KOPT-K1 (cell line): ENCODE results near the gene MINDY4.
A peak's percentile ranks its signal among the peaks of the same experiment; 100 is the strongest.

Source experiments
- H3K27ac ChIP-seq: fragments of 200-600 bp; sonication (generic); 2 replicates; pipeline ENCODE4 v1.5.1; 2016; ENCODE audit warnings: antibody characterized with exemption, mild to moderate bottlenecking, low read depth, low read length; ENCODE audit not compliant: poor library complexity, severe bottlenecking
- H3K36me3 ChIP-seq: fragments of 200-600 bp; sonication (generic); 2 replicates; pipeline ENCODE4 v1.5.1; 2017; ENCODE audit warnings: antibody characterized with exemption, mild to moderate bottlenecking, low read length, moderate library complexity; ENCODE audit not compliant: insufficient read depth
- H3K9me3 ChIP-seq: fragments of 200-600 bp; sonication (generic); 2 replicates; pipeline ENCODE4 v1.5.1; 2017; ENCODE audit warnings: antibody characterized with exemption, low read length, mild to moderate bottlenecking; ENCODE audit not compliant: insufficient read depth, poor library complexity, severe bottlenecking

MINDY4 gene

DNA sequence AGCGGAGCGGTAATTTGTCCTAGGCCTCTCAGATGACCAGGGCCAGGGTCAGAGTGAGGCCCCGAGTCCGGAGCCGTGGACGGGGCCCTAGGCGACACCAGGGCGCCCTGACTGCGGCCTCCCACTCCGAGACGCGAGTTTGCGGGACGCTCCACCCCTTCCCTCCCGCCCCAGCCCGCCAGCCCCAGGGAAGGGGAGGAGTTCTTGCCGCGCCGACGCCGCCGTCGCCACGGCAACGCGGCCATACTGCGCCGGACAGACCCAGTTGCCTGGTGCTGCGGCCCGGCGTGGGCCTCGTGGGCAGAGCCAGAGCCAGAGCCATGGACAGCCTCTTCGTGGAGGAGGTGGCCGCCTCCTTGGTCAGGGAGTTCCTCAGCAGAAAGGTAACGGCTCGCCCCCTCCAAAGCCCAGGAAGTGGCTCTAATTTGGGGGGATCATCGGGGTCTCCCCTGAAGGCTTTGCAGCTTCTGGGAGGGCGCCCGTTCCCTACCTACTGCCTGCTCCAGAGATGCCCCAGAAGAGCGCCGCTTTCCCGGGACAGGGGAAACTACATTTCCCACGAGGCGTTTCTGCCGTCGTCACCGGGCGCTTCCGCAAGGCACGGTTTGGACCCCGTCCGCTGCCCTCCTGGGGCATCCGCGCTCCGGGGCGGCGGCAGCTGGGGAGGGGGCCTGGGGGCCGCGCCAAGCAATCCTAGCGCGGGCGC, at the start of gene MINDY4:
MINDY4 (plus strand) TSS at position 244 of the 706 bp plus-strand sequence; CDS start at position 321, 77 bp downstream.
- Histone ChIP-seq H3K27ac (peak within 1 kb of the TSS; percentile 57), H3K36me3 (no peaks in the 10 kb centered on the region), H3K9me3 (no peaks in the 10 kb centered on the region)

DNA sequence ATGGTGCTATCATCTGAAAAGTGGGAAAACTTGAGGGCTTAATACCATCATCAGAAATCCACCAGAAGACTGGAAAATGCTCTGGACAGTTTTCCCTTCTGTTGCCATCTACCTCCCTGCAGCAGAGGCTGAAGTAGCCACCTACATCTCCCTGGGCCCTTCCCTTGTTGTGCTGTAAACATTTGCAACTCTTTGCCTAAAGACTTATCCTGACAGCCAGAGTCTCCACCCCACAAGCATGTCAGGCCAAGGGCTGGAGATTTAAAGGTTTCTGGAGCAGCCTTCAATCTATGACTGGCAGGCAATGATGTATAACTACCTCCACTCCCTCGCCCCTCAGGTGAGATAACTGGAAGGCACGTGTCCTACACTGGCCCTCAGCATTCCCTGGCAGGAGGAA, 49.0 kb upstream of the MINDY4 start:
- H3K9me3 ChIP-seq, result peaks cover 34% of the 10 kb centered on the region
- H3K36me3 ChIP-seq, result no peaks in the 10 kb centered on the region
- H3K27ac ChIP-seq, result no peak overlapping the region

GRCh38 chr7:30722671-30723070, 48.5 kb upstream of the MINDY4 start:
- Histone ChIP-seq H3K36me3 (no peaks in the 10 kb centered on the region), H3K9me3 (peaks cover 29% of the 10 kb centered on the region), H3K27ac (no peak overlapping the region)

GRCh38 chr7:30723776-30724175, 47.4 kb upstream of the MINDY4 start:
- no peaks in the 10 kb centered on the region for H3K36me3 ChIP-seq
- no peak overlapping the region for H3K27ac ChIP-seq
- peaks cover 18% of the 10 kb centered on the region for H3K9me3 ChIP-seq

GRCh38 chr7:30726296-30727006, 44.8 kb upstream of the MINDY4 start:
- Histone ChIP-seq H3K36me3 (no peaks in the 10 kb centered on the region), H3K27ac (peak overlapping the region; percentile 73), H3K9me3 (no peaks in the 10 kb centered on the region)

DNA sequence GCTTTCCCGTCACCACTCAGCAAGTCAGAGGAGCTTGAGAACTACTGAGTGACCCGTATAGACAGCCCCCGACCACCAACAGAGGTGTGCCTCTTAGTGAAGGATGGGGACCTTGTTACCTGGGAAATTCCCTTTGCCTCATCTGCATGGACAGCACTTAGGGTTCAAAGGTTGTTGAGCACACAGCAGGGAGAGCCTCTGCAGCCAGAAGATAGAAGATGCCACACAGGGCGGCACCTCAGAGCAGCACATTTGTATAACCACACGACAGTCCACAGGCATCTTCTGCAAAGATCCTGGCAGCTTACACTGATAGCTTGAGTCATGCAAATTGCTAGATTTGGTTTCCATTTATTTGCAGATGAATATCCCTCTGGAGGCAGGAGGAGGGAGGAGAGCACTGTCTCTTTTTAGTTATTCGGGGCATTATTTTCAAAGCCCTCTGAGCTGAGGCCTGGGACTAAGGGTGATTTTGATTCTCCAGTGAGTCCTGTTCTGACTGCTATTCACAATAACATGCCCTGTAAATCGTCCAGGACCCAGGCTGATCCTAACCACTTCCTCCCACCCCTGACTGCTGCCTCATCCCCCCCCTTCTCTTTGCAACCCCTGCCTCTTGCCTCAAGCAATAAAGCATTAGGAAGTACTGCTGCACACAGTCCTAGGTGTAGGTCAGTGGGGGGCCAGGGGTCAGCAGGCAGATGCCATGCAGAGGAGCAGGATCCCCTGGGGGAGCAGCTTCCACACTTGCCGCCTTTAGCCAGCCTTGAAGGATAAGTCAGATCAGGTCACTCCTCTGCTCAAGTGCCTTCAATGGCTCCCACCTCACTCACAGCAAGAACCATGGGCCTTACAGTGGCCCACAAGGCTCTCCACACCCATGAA, 43.9 kb upstream of the MINDY4 start:
- Histone ChIP-seq H3K27ac (peak overlapping the region; percentile 73), H3K36me3 (no peaks in the 10 kb centered on the region), H3K9me3 (no peaks in the 10 kb centered on the region)

DNA sequence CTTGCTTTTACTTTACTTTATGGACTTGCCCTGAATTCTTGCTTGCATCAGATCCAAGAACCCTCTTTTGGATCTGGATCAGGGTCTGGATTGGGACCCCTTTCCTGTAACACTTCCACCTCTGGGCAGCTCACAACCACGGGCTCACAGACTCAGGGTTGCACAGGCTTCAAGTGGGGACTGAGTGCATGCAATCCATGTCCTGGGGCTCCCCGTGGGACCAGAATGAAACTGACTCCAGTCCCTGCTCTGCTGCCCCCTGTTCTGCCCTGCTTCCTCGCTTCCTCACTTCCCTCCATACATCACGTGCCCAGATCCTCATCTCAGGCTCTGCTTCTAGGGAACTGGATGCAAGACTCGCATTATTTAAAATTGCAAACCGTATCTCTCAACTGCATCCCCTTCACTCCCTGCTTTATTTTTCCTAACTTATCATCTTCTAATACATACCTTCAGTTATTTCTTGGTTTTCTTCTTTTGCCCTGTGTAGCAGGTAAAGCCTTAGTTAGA, 42.6 kb upstream of the MINDY4 start:
- Histone ChIP-seq H3K27ac (no peak overlapping the region), H3K9me3 (no peaks in the 10 kb centered on the region), H3K36me3 (no peaks in the 10 kb centered on the region)

DNA sequence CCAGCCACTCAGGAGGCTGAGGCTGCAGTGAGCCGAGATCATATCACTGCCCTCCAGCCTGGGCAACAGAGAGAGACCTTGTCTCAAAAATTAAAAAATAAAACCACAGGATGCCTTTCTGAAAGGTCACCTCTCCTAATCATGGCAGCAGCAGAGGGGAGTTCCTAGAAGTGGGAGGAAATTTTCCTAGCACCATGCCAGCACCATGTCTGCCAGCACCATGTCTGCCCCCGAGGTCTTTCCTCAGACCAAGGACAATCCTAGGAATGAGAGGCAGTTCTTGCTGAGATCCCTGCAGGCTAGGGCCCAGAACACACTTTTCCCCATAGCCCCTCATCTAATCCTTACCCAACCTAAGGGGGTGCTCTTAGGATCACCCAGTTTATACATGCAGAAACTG, 41.6 kb upstream of the MINDY4 start:
- Histone ChIP-seq H3K27ac (no peak overlapping the region), H3K9me3 (no peaks in the 10 kb centered on the region), H3K36me3 (no peaks in the 10 kb centered on the region)

DNA sequence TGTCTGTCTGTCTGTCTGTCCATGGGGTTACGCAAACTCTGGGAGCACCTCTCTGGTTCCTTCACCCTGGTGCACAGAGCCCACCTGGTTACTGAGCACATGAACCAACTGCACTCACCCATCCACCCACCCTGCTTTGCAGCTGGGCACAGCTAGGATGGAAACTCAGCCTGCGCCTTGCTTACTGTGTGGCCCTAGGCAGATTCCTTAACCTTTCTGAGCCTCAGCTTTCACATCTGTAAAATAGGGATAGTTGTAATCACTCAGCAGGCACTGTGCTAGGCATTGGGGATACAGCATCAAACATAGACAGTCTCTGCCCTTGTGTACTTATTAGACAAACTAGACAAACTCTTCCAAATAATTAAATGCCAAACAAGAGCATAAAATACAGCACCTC, 41.1 kb upstream of the MINDY4 start:
- Histone ChIP-seq H3K27ac (no peak overlapping the region), H3K9me3 (no peaks in the 10 kb centered on the region)

GRCh38 chr7:30730996-30731395, 40.2 kb upstream of the MINDY4 start:
- H3K36me3 ChIP-seq, result no peaks in the 10 kb centered on the region
- H3K27ac ChIP-seq, result no peak overlapping the region
- H3K9me3 ChIP-seq, result no peaks in the 10 kb centered on the region

More for the DNA sequence above, 41.1 kb upstream of the MINDY4 start:
- no peaks in the 10 kb centered on the region for H3K36me3 ChIP-seq

- H3K27ac ChIP-seq, result no peak overlapping the region
- no peaks in the 10 kb centered on the region for H3K9me3 ChIP-seq
These were observed 39.6 kb upstream of the MINDY4 start for GRCh38 chr7:30731581-30731980.

DNA sequence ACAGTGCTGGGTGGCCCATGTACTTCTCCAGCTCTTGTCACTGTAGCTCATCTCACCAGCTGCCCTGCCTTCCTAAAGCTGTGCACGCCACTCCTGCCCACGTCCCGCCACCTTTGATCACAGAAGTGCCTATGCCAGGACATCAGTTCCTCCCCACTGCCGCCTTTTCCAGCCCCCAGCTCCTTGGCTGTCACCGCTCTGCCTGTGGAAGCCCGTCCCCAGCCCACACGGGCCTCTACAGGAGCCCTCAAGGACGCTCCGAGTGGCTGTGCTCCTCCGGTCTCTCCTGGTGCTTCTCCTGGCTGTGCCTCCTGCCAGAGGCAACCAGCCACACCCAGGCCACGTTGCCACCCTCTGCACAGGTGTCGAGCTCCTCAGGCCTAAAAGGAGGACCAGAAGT, 38.6 kb upstream of the MINDY4 start:
- no peak overlapping the region for H3K27ac ChIP-seq
- no peaks in the 10 kb centered on the region for H3K9me3 ChIP-seq
- H3K36me3 ChIP-seq, result no peaks in the 10 kb centered on the region

More at GRCh38 chr7:30731581-30731980, 39.6 kb upstream of the MINDY4 start:
- H3K36me3 ChIP-seq, result no peaks in the 10 kb centered on the region

GRCh38 chr7:30733216-30733615, 38.0 kb upstream of the MINDY4 start:
- no peaks in the 10 kb centered on the region for H3K9me3 ChIP-seq
- H3K27ac ChIP-seq, result no peak overlapping the region
- H3K36me3 ChIP-seq, result no peaks in the 10 kb centered on the region

- H3K27ac ChIP-seq, result no peak overlapping the region
These were observed 37.5 kb upstream of the MINDY4 start for GRCh38 chr7:30733691-30734090.

DNA sequence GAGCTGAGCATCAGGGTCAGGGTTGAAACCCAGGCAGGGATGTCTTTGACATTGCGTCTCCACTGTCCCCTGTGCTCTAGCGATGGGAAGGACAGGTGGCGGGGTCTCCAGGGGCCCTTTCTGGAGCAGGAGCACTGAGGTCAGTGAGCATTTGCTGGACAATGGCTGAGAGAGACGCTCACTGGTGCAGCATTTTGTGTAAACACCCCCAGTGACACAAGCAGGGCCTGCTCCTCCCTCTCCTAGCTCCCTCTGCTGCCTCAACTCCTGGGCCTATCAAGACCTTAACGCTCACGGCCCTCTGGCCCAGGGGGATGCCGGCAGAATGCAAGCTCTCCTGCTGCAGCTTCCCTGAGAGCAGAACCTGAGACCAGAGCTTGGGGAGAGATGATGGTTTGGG, 36.7 kb upstream of the MINDY4 start:
- Histone ChIP-seq H3K27ac (no peak overlapping the region), H3K36me3 (no peaks in the 10 kb centered on the region), H3K9me3 (no peaks in the 10 kb centered on the region)

More at GRCh38 chr7:30733691-30734090, 37.5 kb upstream of the MINDY4 start:
- Histone ChIP-seq H3K9me3 (no peaks in the 10 kb centered on the region), H3K36me3 (no peaks in the 10 kb centered on the region)
